ENCODE measurements around the gene TRMT11. TPM values are rescaled to one million over a fixed set of nuclear protein-coding genes. Genes with fewer than 3 reads are reported as not detected.

The TRMT11 gene
- total and polyA plus RNA-seq, 10 of the 15 experiments (the other 5 are each of a cell fraction or from before 2014, with no cell fraction given): 34.0 to 81.1 (median 43.7) TPM

- TF ChIP-seq NR2F1 (conservative IDR thresholded peaks at IDR 0.05) (peak; percentile 97), CREB1 (IDR thresholded peaks at IDR 0.05; ENCODE audit: low read depth) (peak; percentile 99), RELA (IDR thresholded peaks at IDR 0.05; ENCODE audit: borderline replicate concordance, partially characterized antibody) (peak; percentile 17), CEBPB (IDR thresholded peaks at IDR 0.05; ENCODE audit: borderline replicate concordance in 1 of 2, low read depth in 2 of 2, low read length in 2 of 2) (no peak), RELB (IDR thresholded peaks at IDR 0.05; ENCODE audit: low read depth) (peak; percentile 74), CREM (IDR thresholded peaks at IDR 0.05; ENCODE audit: low read depth) (peak; percentile 99), IKZF1 (conservative IDR thresholded peaks at IDR 0.05) (peak; percentile 88), RCOR1 (conservative IDR thresholded peaks at IDR 0.05; ENCODE audit: low read depth, low read length) (0 out of 2 replicates have a peak, but pooled peaks have one; percentile 4), ZNF207 (IDR thresholded peaks at IDR 0.05; ENCODE audit: borderline replicate concordance) (peak; percentile 79; the same call in 1 of the 2 replicates)
Observed at GRCh38 chr6:125956506-125957390, 29.6 kb upstream of the TRMT11 start, which contains the start of gene HINT3 (continued).

- Histone ChIP-seq H3K27ac (ENCODE audit: control insufficient read depth, insufficient read depth) (peak overlapping the region; percentile 88), H3K4me2 (ENCODE audit: control insufficient read depth, insufficient read depth) (peak overlapping the region; percentile 70), H3K4me1 (ENCODE audit: control insufficient read depth, insufficient read depth, low read length) (peaks cover 7% of the 10 kb centered on the region), H3K4me3 (peak overlapping the region; percentile 82), H3K9ac (ENCODE audit: control insufficient read depth, insufficient read depth, low read length) (peak overlapping the region; percentile 91), H2AFZ (ENCODE audit: control insufficient read depth, low read depth, low read length) (peak overlapping the region; percentile 97), H4K20me1 (ENCODE audit: control insufficient read depth, insufficient read depth) (no peaks in the 10 kb centered on the region), H3K79me2 (ENCODE audit: control insufficient read depth, insufficient read depth, low read length) (peaks cover 17% of the 10 kb centered on the region), H3K36me3 (ENCODE audit: control insufficient read depth in 2 of 2, insufficient read depth in 2 of 2, low read length in 1 of 2) (no peaks in the 10 kb centered on the region), H3K9me3 (replicated peaks; ENCODE audit: control insufficient read depth, insufficient read depth, low read length) (no peaks in the 10 kb centered on the region), H3K27me3 (replicated peaks in 1 of 2; ENCODE audit: control insufficient read depth in 2 of 2, insufficient read depth in 2 of 2, low read length in 1 of 2) (no peaks in the 10 kb centered on the region)
- intact Hi-C loops (cut with micrococcal nuclease; ENCODE audit: unreplicated experiment) (loop anchor here (2.0 to 5.0 kb wide), 2 partner anchors 167 to 645 kb away; partner anchors contain the start of gene NCOA7), in situ Hi-C loops (cut with MboI) (loop anchor here (5.0 kb wide), 1 partner anchor 170 kb away; no protein-coding TSS in a partner anchor)
- FAIRE-seq (no peak), ATAC-seq (no peak), DNase-seq (ENCODE audit: low read depth, low spot score) (no peak)
- CTCF ChIA-PET: interaction anchor here (0.7 to 15.3 kb wide), 28 partner anchors 9 to 764 kb away, joined by 3 to 505 read pairs (median 6); partner anchors contain the start of genes NCOA7 and TRMT11
- no peak for TF ChIP-seq KLF5 (IDR thresholded peaks at IDR 0.05; ENCODE audit: partially characterized antibody)
- no peak for TF ChIP-seq POU2F2 (IDR thresholded peaks at IDR 0.05; ENCODE audit: borderline replicate concordance, low read depth, low read length)
- TF ChIP-seq EZH2 (IDR thresholded peaks at IDR 0.05; ENCODE audit: borderline replicate concordance, control insufficient read depth, low read depth, low read length): no peak
- 0 out of 2 replicates have a peak, but pooled peaks have one; percentile 10 for TF ChIP-seq MXI1 (IDR thresholded peaks at IDR 0.05; ENCODE audit: low read depth, low read length)
- peak; percentile 78 for TF ChIP-seq PKNOX1 (IDR thresholded peaks at IDR 0.05)
- no peak for TF ChIP-seq CHD4 (IDR thresholded peaks at IDR 0.05)
- 0 out of 2 replicates have a peak, but pooled peaks have one; percentile 32 for TF ChIP-seq SIN3A (IDR thresholded peaks at IDR 0.05; ENCODE audit: low read depth, low read length)
- no peak for TF ChIP-seq MEF2A (IDR thresholded peaks at IDR 0.05; ENCODE audit: insufficient read depth, low read depth, low read length)
- RAD21 ChIA-PET (ENCODE audit: unreplicated experiment): interaction anchor here (0.8 to 6.2 kb wide), 17 partner anchors 13 to 176 kb away, joined by 3 to 91 read pairs (median 8); partner anchors contain the start of genes NCOA7 and TRMT11
- POLR2A ChIA-PET: interaction anchor here (0.6 to 3.7 kb wide), 8 partner anchors 29 to 672 kb away, joined by 3 to 17 read pairs (median 7); partner anchors contain the start of genes NCOA7 and TRMT11
- BruUV-seq (replicated peaks): no TSS peak
- SMC1A ChIA-PET (ENCODE audit: uncharacterized antibody, unreplicated experiment): interaction anchor here (0.6 to 9.8 kb wide), 25 partner anchors 9 to 641 kb away, joined by 3 to 179 read pairs (median 5); partner anchors contain the start of genes NCOA7 and TRMT11
- WGBS (ENCODE audit: insufficient coverage, insufficient replicate concordance, low lambda C conversion rate, missing lambda C conversion rate): 0% methylated on average over 3 of the region's 3 CpGs
Observed at GRCh38 chr6:125957391-125957693, 29.0 kb upstream of the TRMT11 start.
